H1 (cell line): ENCODE results near the gene CHST11. TPM values are rescaled to one million over a fixed set of nuclear protein-coding genes. Genes with fewer than 3 reads are reported as not detected.

Experiments used
- CTCF ChIA-PET: fragments of 300-600 bp; sonication (Branson Sonifier 250); formaldehyde crosslinking; loops from one replicate; lab custom pipeline; 2021; ENCODE audit not compliant: partially characterized antibody; lab: Charles Lee
- POLR2A ChIA-PET: fragments of 300-600 bp; sonication (Branson Sonifier 250); formaldehyde crosslinking; loops from one replicate; lab custom pipeline; 2021; ENCODE audit warnings: inconsistent platforms; ENCODE audit not compliant: partially characterized antibody; lab: Charles Lee
- DNase-seq, 2 experiments: peaks; one replicate each; pipeline versions ENCODE4 v3.0.0 to v3.0.0-alpha.2; 2010 to 2022; ENCODE audit warnings: low spot score in 2 of 2, low read depth in 1 of 2, mixed read lengths in 1 of 2
- FAIRE-seq: peaks from 2 replicates; lab custom pipeline; 2011; peaks lifted over from hg19 to GRCh38; lab: Jason Lieb, UNC
- H2AFZ ChIP-seq: 2 replicates; pipeline ENCODE4 v1.8.1; 2012; ENCODE audit warnings: low read length, inconsistent platforms
- H2AK5ac ChIP-seq: 2 replicates; pipeline ENCODE4 v1.6.1; 2013; ENCODE audit warnings: low read depth, low read length
- H2BK120ac ChIP-seq: replicated peaks from 2 replicates; pipeline ENCODE3; 2013; ENCODE audit warnings: low read depth, low read length, inconsistent platforms
- H2BK12ac ChIP-seq: 2 replicates; pipeline ENCODE4 v1.6.1; 2013; ENCODE audit warnings: low read depth, low read length
- H2BK15ac ChIP-seq: 2 replicates; pipeline ENCODE4 v1.6.1; 2013; ENCODE audit warnings: low read length
- H2BK20ac ChIP-seq: 2 replicates; pipeline ENCODE4 v1.6.1; 2013; ENCODE audit warnings: low read length
- H2BK5ac ChIP-seq: 2 replicates; pipeline ENCODE4 v1.6.1; 2013; ENCODE audit warnings: low read depth, low read length
- H3K14ac ChIP-seq: 2 replicates; pipeline ENCODE4 v1.6.1; 2013; ENCODE audit warnings: inconsistent platforms; ENCODE audit not compliant: insufficient read length
- H3K18ac ChIP-seq: 2 replicates; pipeline ENCODE4 v1.6.1; 2013; ENCODE audit warnings: low read length; ENCODE audit errors: extremely low read depth
- H3K23ac ChIP-seq: 2 replicates; pipeline ENCODE4 v1.6.1; 2013; ENCODE audit warnings: inconsistent platforms; ENCODE audit not compliant: insufficient read length
- H3K23me2 ChIP-seq: 2 replicates; pipeline ENCODE4 v1.6.1; 2013; ENCODE audit warnings: low read depth, low read length
- H3K27ac ChIP-seq: 2 replicates; pipeline ENCODE4 v1.6.1; 2011; ENCODE audit warnings: low read depth, low read length, inconsistent platforms
- H3K27me3 ChIP-seq, 4 experiments: replicated peaks in 1 of 4; 1 replicate in 1 of 4; 2 replicates in 3 of 4; pipeline versions ENCODE4 v1.6.1 to v1.8.1; 2011 to 2013; ENCODE audit warnings: low read length in 3 of 4, mild to moderate bottlenecking in 3 of 4, inconsistent platforms in 2 of 4, mixed read lengths in 2 of 4, moderate library complexity in 1 of 4; ENCODE audit not compliant: control insufficient read depth in 3 of 4, insufficient read depth in 3 of 4; ENCODE audit errors: extremely low read depth in 1 of 4
- H3K36me3 ChIP-seq, 4 experiments: 2 replicates each; pipeline versions ENCODE4 v1.6.1 to v1.8.1; 2011 to 2013; ENCODE audit warnings: mild to moderate bottlenecking in 4 of 4, low read length in 3 of 4, moderate library complexity in 2 of 4, control low read depth in 1 of 4, inconsistent platforms in 1 of 4; ENCODE audit not compliant: insufficient read depth in 4 of 4, control insufficient read depth in 2 of 4
- H3K4ac ChIP-seq: replicated peaks from 2 replicates; pipeline ENCODE3; 2013; ENCODE audit warnings: low read length, low read depth, mixed read lengths, inconsistent platforms; ENCODE audit not compliant: insufficient read length
- H3K4me1 ChIP-seq, 4 experiments: replicated peaks in 1 of 4; 1 replicate in 1 of 4; 2 replicates in 3 of 4; pipeline versions ENCODE4 v1.6.1 to v1.8.1; 2011 to 2013; ENCODE audit warnings: low read length in 3 of 4, inconsistent platforms in 2 of 4, mixed read lengths in 1 of 4; ENCODE audit not compliant: insufficient read depth in 4 of 4, control insufficient read depth in 3 of 4
- H3K4me2 ChIP-seq, 2 experiments: 2 replicates each; pipeline versions ENCODE4 v1.6.1 to v1.8.1; 2011 to 2013; ENCODE audit warnings: low read depth in 2 of 2, low read length in 2 of 2, control low read depth in 1 of 2, inconsistent platforms in 1 of 2, mild to moderate bottlenecking in 1 of 2; ENCODE audit not compliant: insufficient read depth in 1 of 2
- H3K4me3 ChIP-seq, 4 experiments: fragments of 200-600, 300-600 bp in 1 of 4; sonication (generic), shearing (Covaris generic), sonication (Bioruptor Twin) in 1 of 4; 2 replicates each; pipeline versions ENCODE4 v1.5.1 to v1.8.1; 2011 to 2016; ENCODE audit warnings: low read length in 4 of 4, low read depth in 3 of 4, control low read depth in 2 of 4, inconsistent platforms in 2 of 4, mild to moderate bottlenecking in 2 of 4, mixed read lengths in 1 of 4, moderate library complexity in 1 of 4; ENCODE audit not compliant: insufficient read depth in 2 of 4; ENCODE audit errors: extremely low read depth in 1 of 4
- H3K56ac ChIP-seq: replicated peaks from 2 replicates; pipeline ENCODE3; 2013; ENCODE audit warnings: low read depth, mild to moderate bottlenecking, mixed read lengths, low read length, inconsistent platforms; ENCODE audit not compliant: insufficient read length
- H3K79me1 ChIP-seq: 2 replicates; pipeline ENCODE4 v1.6.1; 2013; ENCODE audit warnings: low read depth, low read length, control low read depth
- H3K79me2 ChIP-seq, 2 experiments: 2 replicates each; pipeline versions ENCODE4 v1.6.1 to v1.8.1; 2012 to 2013; ENCODE audit warnings: low read length in 2 of 2, mild to moderate bottlenecking in 2 of 2, inconsistent platforms in 1 of 2; ENCODE audit not compliant: insufficient read depth in 2 of 2, control insufficient read depth in 1 of 2
- H3K9ac ChIP-seq, 4 experiments: replicated peaks in 1 of 4; 1 replicate in 1 of 4; 2 replicates in 3 of 4; pipeline versions ENCODE4 v1.6.1 to v1.8.1; 2011 to 2013; ENCODE audit warnings: low read depth in 3 of 4, low read length in 3 of 4, control low read depth in 2 of 4, mild to moderate bottlenecking in 2 of 4, moderate library complexity in 2 of 4, inconsistent platforms in 1 of 4; ENCODE audit errors: extremely low read depth in 1 of 4
- H3K9me3 ChIP-seq, 2 experiments: 2 replicates each; pipeline versions ENCODE4 v1.6.1 to v1.8.1; 2012 to 2013; ENCODE audit warnings: mild to moderate bottlenecking in 2 of 2, moderate library complexity in 2 of 2, control low read depth in 1 of 2, inconsistent platforms in 1 of 2, low read depth in 1 of 2, low read length in 1 of 2, mixed read lengths in 1 of 2; ENCODE audit not compliant: insufficient read depth in 2 of 2
- H4K20me1 ChIP-seq, 2 experiments: replicated peaks in 1 of 2; 2 replicates each; pipeline versions ENCODE3 to v1.8.1; 2011 to 2013; ENCODE audit warnings: inconsistent platforms in 2 of 2, low read length in 2 of 2, mild to moderate bottlenecking in 1 of 2; ENCODE audit not compliant: insufficient read depth in 2 of 2, control insufficient read depth in 1 of 2
- H4K5ac ChIP-seq: 2 replicates; pipeline ENCODE4 v1.6.1; 2013; ENCODE audit warnings: low read length, low read depth, mixed read lengths, inconsistent platforms; ENCODE audit not compliant: insufficient read length
- H4K8ac ChIP-seq: 2 replicates; pipeline ENCODE4 v1.8.0; 2013; ENCODE audit warnings: mild to moderate bottlenecking, moderate library complexity, low read length, inconsistent platforms; ENCODE audit not compliant: insufficient read depth; ENCODE audit errors: extremely low read depth
- H4K91ac ChIP-seq: replicated peaks from 2 replicates; pipeline ENCODE3; 2013; ENCODE audit warnings: low read length, mixed read lengths, inconsistent platforms; ENCODE audit not compliant: insufficient read length
- BRCA1 ChIP-seq: IDR thresholded peaks from 2 replicates; pipeline ENCODE4 v1.6.1; 2012; ENCODE audit warnings: low read depth, low read length, improper control_type of control experiment
- CTBP2 ChIP-seq: IDR thresholded peaks from 2 replicates; pipeline ENCODE4 v1.7.0; 2011; ENCODE audit warnings: borderline replicate concordance, mild to moderate bottlenecking, moderate library complexity, mixed read lengths, low read length; ENCODE audit not compliant: insufficient read depth, insufficient read length
- EGR1 ChIP-seq: IDR thresholded peaks from 2 replicates; pipeline ENCODE4 v1.6.1; 2011; ENCODE audit warnings: low read depth, low read length, borderline replicate concordance
- GABPA ChIP-seq: IDR thresholded peaks from 2 replicates; pipeline ENCODE4 v1.6.1; 2011; ENCODE audit warnings: mild to moderate bottlenecking, low read length, moderate library complexity, borderline replicate concordance; ENCODE audit not compliant: insufficient read depth
- HDAC6 ChIP-seq: IDR thresholded peaks from one replicate; pipeline ENCODE4 v1.7.1; 2012; ENCODE audit warnings: low read depth, mild to moderate bottlenecking, inconsistent platforms, low read length, moderate library complexity
- JUN ChIP-seq: IDR thresholded peaks from 2 replicates; pipeline ENCODE4 v1.6.1; 2011; ENCODE audit warnings: low read depth, mild to moderate bottlenecking, improper control_type of control experiment, low read length
- MAX ChIP-seq: IDR thresholded peaks from 2 replicates; pipeline ENCODE4 v1.6.1; 2012; ENCODE audit warnings: inconsistent platforms
- RXRA ChIP-seq: IDR thresholded peaks from 2 replicates; pipeline ENCODE4 v1.6.1; 2011; ENCODE audit warnings: low read depth, mild to moderate bottlenecking, low read length, moderate library complexity; ENCODE audit not compliant: insufficient read depth
- SIN3A ChIP-seq, 2 experiments: IDR thresholded peaks in 1 of 2; conservative IDR thresholded peaks in 1 of 2; 2 replicates each; pipeline ENCODE4 v1.6.1; 2011 to 2012; ENCODE audit warnings: low read length in 2 of 2, improper control_type of control experiment in 1 of 2, low read depth in 1 of 2, mild to moderate bottlenecking in 1 of 2
- SIX5 ChIP-seq: IDR thresholded peaks from 2 replicates; pipeline ENCODE4 v1.6.1; 2011; ENCODE audit warnings: mild to moderate bottlenecking, low read depth, low read length
- TAF1 ChIP-seq: IDR thresholded peaks from 2 replicates; pipeline ENCODE4 v1.6.1; 2011; ENCODE audit warnings: mild to moderate bottlenecking, low read depth, low read length
- USF2 ChIP-seq: IDR thresholded peaks from 2 replicates; pipeline ENCODE4 v1.6.1; 2011; ENCODE audit warnings: low read length, improper control_type of control experiment
- WGBS, 2 experiments: shearing (Covaris generic) in 1 of 2; methylation state at CpG; one replicate each; pipeline versions ENCODE4 v1.1.6 to v1.1.7; 2013 to 2015; ENCODE audit warnings: low lambda C conversion rate in 2 of 2, mixed read lengths in 2 of 2, inconsistent platforms in 1 of 2, low coverage in 1 of 2, missing lambda C conversion rate in 1 of 2; ENCODE audit not compliant: insufficient replicate concordance in 2 of 2, insufficient coverage in 1 of 2, insufficient read length in 1 of 2; ENCODE audit errors: extremely low coverage in 1 of 2, missing lambda C conversion rate in 1 of 2; 5-methylcytosine and 5-hydroxymethylcytosine counted together
- polyA plus RNA-seq, 7 experiments: library from polyadenylated mRNA; depleted of rRNA in 3 of 7; stranded (reverse) in 5 of 7; unstranded in 2 of 7; fragments of >200 nt in 5 of 7; fragments of 200-250 nt in 2 of 7; gene quantifications; 1 replicate in 5 of 7; 2 replicates in 1 of 7; 4 replicates in 1 of 7; pipeline versions ENCODE4 v1.2.1 to v1.2.3, GENCODE V29; 2011 to 2013; ENCODE audit warnings: missing spikeins in 2 of 7, mixed read lengths in 2 of 7
- total RNA-seq: library from RNA; stranded (reverse); fragmentation: NEBNext Ultra II Directional; extraction: Animal tissue kit (Norgen Biotek cat#: 25700); gene quantifications from 2 replicates; pipeline ENCODE4 v1.2.1, GENCODE V29; 2021

Gene CHST11
- total and polyA plus RNA-seq, 2 of the 8 experiments (the other 6 are each of a cell fraction or from before 2014, with no cell fraction given), result 14.4 to 20.8 TPM

GRCh38 chr12:104737113-104737512, 280.4 kb downstream of the CHST11 start:
- Histone ChIP-seq H3K18ac (no peak overlapping the region), H3K36me3 (no peaks in the 10 kb centered on the region; a peak in 1 of 8 replicates), H3K4ac (no peak overlapping the region), H3K56ac (no peak overlapping the region), H3K9ac (no peak overlapping the region), H4K8ac (no peak overlapping the region; the same call in 1 of the 2 replicates), H2BK12ac (no peak overlapping the region), H2BK120ac (no peak overlapping the region), H2BK20ac (no peak overlapping the region; the same call in 1 of the 2 replicates), H3K27ac (no peak overlapping the region), H3K23ac (no peak overlapping the region), H3K4me3 (no peak overlapping the region), H3K79me2 (no peaks in the 10 kb centered on the region), H3K14ac (no peak overlapping the region), H3K27me3 (no peaks in the 10 kb centered on the region), H2AK5ac (no peak overlapping the region), H4K20me1 (no peaks in the 10 kb centered on the region), H2BK5ac (peak overlapping the region; percentile 18; the same call in 1 of the 2 replicates), H3K9me3 (no peaks in the 10 kb centered on the region), H4K5ac (no peak overlapping the region), H2AFZ (no peak overlapping the region), H3K4me1 (peaks cover 0 to 11% (median 6%) of the 10 kb centered on the region in 4 experiments; a peak in 6 of 7 replicates), H4K91ac (no peak overlapping the region), H2BK15ac (no peak overlapping the region), H3K4me2 (no peak overlapping the region), H3K23me2 (no peaks in the 10 kb centered on the region), H3K79me1 (peaks cover under 1% of the 10 kb centered on the region; the same call in 1 of the 2 replicates)
- FAIRE-seq (no peak), DNase-seq (no peak)
- ChIA-PET POLR2A (no interaction called here), CTCF (interaction anchor here (1.2 to 1.7 kb wide), 3 partner anchors 10 to 54 kb away, joined by 3 to 6 read pairs (median 3); no protein-coding TSS in a partner anchor)
- 94% methylated on average over 7 of the region's 7 CpGs; no CpG with 5 or more reads in 1 of the 2 experiments for WGBS, 2 experiments
- no peak for TF ChIP-seq EGR1
- no peak for TF ChIP-seq RXRA
- TF ChIP-seq USF2, result no peak
- no peak for TF ChIP-seq SIX5
- no peak for TF ChIP-seq CTBP2
- no peak for TF ChIP-seq SIN3A (conservative IDR thresholded peaks at IDR 0.05 in 1 of 2, IDR thresholded peaks at IDR 0.05 in 1 of 2; ENCODE audit: low read depth in 1 of 2, low read length in 2 of 2)
- TF ChIP-seq HDAC6, result no peak
- no peak for TF ChIP-seq BRCA1
- TF ChIP-seq GABPA, result no peak
- no peak for TF ChIP-seq TAF1
- no peak for TF ChIP-seq MAX
- TF ChIP-seq JUN, result no peak
